Liver (tissue), 2 donors: ENCODE measurements around the gene SYNGR1.

Experiments
- TF ChIP-seq, protein P1 (sequence below): fragments of 150-350 bp; IDR thresholded peaks from 2 replicates; pipeline ENCODE4 v1.5.1; 2017; ENCODE audit warnings: improper control_type of control experiment, low read depth, low read length; ENCODE audit not compliant: missing input control
- TF ChIP-seq, protein P2 (sequence below): IDR thresholded peaks from 2 replicates; pipeline ENCODE4 v1.6.1; 2016; ENCODE audit warnings: antibody characterized with exemption
- donor health status: healthy.

DNA sequence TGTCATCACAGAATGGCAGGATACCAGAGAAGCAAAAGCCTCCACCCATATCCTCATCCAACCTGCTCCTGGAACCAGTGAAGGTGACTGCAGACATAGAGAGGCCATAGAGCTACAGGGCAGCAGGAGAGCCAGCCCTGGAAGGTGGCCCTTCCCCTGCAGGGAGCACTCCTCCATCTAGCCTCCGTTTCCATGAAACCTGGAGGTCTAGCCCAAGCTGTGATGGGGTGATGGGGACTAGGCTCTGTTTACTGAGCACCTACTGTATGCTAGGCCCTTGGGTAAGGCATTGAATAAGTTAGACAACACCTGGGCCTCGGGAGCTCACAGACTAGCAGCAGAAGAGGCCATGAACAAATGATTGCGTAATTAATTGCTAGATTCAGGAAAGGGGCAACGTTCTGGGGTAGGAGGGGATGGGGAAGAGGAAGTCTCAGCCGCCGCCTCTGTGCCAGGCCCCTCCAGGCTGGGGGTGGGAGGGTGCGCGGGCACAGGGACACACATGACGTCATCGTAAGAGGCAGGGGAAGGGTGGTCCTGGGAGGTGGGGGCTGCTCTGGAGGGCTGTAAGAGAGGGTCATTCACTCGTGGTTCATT, 784 bp upstream of the SYNGR1 start:
- TF ChIP-seq, protein P1, sequence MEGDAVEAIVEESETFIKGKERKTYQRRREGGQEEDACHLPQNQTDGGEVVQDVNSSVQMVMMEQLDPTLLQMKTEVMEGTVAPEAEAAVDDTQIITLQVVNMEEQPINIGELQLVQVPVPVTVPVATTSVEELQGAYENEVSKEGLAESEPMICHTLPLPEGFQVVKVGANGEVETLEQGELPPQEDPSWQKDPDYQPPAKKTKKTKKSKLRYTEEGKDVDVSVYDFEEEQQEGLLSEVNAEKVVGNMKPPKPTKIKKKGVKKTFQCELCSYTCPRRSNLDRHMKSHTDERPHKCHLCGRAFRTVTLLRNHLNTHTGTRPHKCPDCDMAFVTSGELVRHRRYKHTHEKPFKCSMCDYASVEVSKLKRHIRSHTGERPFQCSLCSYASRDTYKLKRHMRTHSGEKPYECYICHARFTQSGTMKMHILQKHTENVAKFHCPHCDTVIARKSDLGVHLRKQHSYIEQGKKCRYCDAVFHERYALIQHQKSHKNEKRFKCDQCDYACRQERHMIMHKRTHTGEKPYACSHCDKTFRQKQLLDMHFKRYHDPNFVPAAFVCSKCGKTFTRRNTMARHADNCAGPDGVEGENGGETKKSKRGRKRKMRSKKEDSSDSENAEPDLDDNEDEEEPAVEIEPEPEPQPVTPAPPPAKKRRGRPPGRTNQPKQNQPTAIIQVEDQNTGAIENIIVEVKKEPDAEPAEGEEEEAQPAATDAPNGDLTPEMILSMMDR = no peak
- TF ChIP-seq, protein P2, sequence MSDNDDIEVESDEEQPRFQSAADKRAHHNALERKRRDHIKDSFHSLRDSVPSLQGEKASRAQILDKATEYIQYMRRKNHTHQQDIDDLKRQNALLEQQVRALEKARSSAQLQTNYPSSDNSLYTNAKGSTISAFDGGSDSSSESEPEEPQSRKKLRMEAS = no peak
